ENCODE data around the gene PAXIP1.

PAXIP1 gene

DNA sequence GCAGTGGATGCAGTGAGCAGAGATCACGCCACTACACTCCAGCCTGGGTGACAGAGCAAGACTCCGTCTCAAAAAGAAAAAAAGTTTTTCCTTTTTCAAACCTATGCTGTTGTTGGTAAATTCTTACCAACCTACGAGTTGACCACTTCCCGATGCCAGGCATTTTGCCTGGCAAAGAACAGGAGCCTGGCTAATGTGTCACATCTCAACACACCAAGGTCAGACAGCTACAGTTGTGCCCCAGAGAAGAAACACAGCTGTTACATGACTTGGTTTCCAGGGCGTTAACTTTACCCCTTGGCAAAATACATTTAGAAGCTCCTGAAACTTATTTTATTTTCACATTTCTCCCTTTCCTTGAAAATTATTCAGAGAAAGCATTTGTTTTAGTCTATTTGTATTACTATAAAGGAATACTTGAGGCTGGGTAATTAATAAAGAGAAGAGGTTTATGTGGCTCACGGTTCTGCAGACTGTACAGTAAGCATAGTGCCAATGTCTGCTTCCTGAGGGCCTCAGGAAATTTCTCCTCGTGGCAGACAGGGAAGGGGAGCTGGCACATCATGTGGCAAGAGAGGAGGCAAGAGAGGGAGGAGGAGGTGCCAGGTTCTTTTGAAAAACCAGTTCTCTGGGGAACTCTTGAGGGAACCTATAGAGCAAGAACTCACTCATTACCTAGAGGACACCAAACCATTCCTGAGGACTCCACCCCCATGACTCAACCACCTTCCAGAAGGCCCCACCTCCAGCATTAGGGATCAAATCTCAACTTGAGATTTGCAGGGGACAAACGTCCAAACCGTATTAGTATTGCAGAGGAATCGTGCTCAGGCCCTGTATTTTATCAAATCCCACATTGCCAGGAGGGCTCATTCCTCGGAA lies 83.3 kb downstream of the PAXIP1 start:
- H3K27ac ChIP-seq, result no peak overlapping the region
- TF ChIP-seq ZFX (IDR thresholded peaks at IDR 0.05; ENCODE audit: borderline replicate concordance) (no peak), CTCF (IDR thresholded peaks at IDR 0.05) (no peak)

GRCh38 chr7:154918741-154919140 lies 84.2 kb downstream of the PAXIP1 start:
- TF ChIP-seq ZFX (IDR thresholded peaks at IDR 0.05; ENCODE audit: borderline replicate concordance) (no peak), CTCF (IDR thresholded peaks at IDR 0.05) (no peak)
- no peak overlapping the region for H3K27ac ChIP-seq

DNA sequence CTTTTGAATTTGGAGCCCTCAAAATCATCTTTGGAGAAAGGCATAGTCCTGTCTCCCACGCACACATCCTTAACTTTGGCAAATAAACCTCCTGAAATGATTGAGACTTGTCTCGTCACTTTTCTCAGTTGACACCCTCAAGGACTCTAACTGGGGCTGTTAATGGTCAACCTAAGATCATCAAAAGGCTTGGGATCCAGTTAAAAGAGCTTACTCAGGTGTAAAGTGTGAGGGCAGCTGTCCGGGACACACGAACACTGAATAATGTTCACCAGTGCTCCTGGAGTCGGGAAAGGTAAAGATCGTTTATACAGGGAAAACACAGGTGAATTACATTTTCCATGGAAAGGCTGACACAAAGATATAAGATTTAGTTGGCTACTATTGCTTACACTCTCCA lies 84.7 kb downstream of the PAXIP1 start:
- no peak for TF ChIP-seq ZFX (IDR thresholded peaks at IDR 0.05; ENCODE audit: borderline replicate concordance)
- TF ChIP-seq CTCF (IDR thresholded peaks at IDR 0.05), result no peak
- H3K27ac ChIP-seq, result no peak overlapping the region

DNA sequence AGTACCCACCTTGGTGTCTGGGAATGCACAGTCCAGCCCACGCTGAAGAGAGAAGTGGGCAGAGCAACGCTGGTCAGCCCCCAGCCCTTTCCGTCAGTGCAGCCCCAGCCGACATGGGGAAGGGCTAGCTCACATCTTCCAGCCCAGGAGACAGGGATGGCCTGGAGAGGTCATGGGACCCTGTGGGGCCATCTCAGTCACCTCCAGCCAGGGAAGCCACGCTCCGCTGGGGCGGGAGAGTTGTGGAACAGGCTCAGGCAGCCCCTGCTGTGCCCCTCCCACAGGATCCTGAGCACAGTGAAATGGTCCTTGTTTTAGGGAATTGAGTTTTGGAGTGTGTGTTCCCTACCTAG lies 85.1 kb downstream of the PAXIP1 start:
- no peak for TF ChIP-seq ZFX (IDR thresholded peaks at IDR 0.05; ENCODE audit: borderline replicate concordance)
- no peak for TF ChIP-seq CTCF (IDR thresholded peaks at IDR 0.05)
- no peak overlapping the region for H3K27ac ChIP-seq

- TF ChIP-seq ZFX (IDR thresholded peaks at IDR 0.05; ENCODE audit: borderline replicate concordance), result no peak
- TF ChIP-seq CTCF (IDR thresholded peaks at IDR 0.05), result no peak
- no peak overlapping the region for H3K27ac ChIP-seq
Observed at GRCh38 chr7:154916856-154917807, 85.8 kb downstream of the PAXIP1 start.

DNA sequence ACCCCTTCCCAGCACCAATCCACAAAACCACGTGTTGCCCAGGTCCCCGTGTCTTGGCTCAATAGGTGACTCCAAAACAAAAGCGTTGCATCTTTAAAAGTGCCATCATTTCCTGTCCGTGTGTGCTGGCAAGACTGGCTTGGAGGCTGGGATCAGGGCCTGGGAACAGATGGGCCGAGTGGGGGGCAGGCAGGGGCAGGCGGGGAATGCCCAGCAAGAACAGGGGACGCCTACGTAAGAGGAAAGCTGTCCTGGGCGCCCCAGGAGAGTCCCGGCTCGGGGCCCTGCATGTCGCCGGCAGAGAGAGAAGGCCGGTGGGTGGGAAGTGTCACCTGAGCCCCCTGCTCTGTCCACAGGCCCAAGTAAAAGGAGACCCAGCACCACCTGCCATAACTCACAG lies 86.5 kb downstream of the PAXIP1 start:
- TF ChIP-seq ZFX (IDR thresholded peaks at IDR 0.05; ENCODE audit: borderline replicate concordance), result no peak
- no peak for TF ChIP-seq CTCF (IDR thresholded peaks at IDR 0.05)
- H3K27ac ChIP-seq, result no peak overlapping the region
